Body of pancreas (tissue), 2 donors: ENCODE results near the gene OR2T1. TPM values are rescaled to one million over a fixed set of nuclear protein-coding genes. Genes with fewer than 3 reads are reported as not detected.

Experiments used
- total RNA-seq, 2 donors: library from RNA; depleted of rRNA; stranded (reverse); fragments of >200 nt; gene quantifications; one replicate each; pipeline ENCODE4 v1.1.0, GENCODE V29; 2016

The OR2T1 gene
- total RNA-seq, 2 donors from 2014 or later = not detected

Other genes starting within 250 kb of the OR2T1 start
- gene OR2M2, start 228.2 kb upstream of the OR2T1 start, total RNA-seq = not detected
- not detected for gene OR2M3, start 205.8 kb upstream of the OR2T1 start, total RNA-seq
- gene OR2M4, start 171.6 kb upstream of the OR2T1 start, total RNA-seq = not detected
- gene OR2T33, start 125.1 kb upstream of the OR2T1 start, total RNA-seq = not detected
- not detected for gene OR2T12, start 99.6 kb upstream of the OR2T1 start, total RNA-seq
- gene OR2M7, start 78.5 kb upstream of the OR2T1 start, total RNA-seq = not detected
- gene OR14C36, start 54.3 kb upstream of the OR2T1 start, total RNA-seq = not detected
- gene OR2T4, start 41.4 kb upstream of the OR2T1 start, total RNA-seq = not detected
- gene OR2T6, start 27.3 kb upstream of the OR2T1 start, total RNA-seq = not detected
- not detected for gene OR2T2, start 42.6 kb downstream of the OR2T1 start, total RNA-seq
- not detected for gene OR2T3, start 70.3 kb downstream of the OR2T1 start, total RNA-seq
- not detected for gene OR2T5, start 85.5 kb downstream of the OR2T1 start, total RNA-seq
- gene OR2G6, start 105.0 kb downstream of the OR2T1 start, total RNA-seq = not detected
- gene OR2T29, start 159.7 kb downstream of the OR2T1 start, total RNA-seq = not detected
- gene OR2T34, start 171.7 kb downstream of the OR2T1 start, total RNA-seq = not detected
- not detected for gene OR2T10, start 194.7 kb downstream of the OR2T1 start, total RNA-seq
- gene OR2T11, start 232.0 kb downstream of the OR2T1 start, total RNA-seq = under 1 TPM in 1 of 2 donors, not detected in 1; 0.26 TPM
- gene OR2T35, start 242.2 kb downstream of the OR2T1 start, total RNA-seq = not detected